Measurements from ENCODE around the gene ACBD4.
A peak's percentile ranks its signal among the peaks of the same experiment; 100 is the strongest.

Gene ACBD4

DNA sequence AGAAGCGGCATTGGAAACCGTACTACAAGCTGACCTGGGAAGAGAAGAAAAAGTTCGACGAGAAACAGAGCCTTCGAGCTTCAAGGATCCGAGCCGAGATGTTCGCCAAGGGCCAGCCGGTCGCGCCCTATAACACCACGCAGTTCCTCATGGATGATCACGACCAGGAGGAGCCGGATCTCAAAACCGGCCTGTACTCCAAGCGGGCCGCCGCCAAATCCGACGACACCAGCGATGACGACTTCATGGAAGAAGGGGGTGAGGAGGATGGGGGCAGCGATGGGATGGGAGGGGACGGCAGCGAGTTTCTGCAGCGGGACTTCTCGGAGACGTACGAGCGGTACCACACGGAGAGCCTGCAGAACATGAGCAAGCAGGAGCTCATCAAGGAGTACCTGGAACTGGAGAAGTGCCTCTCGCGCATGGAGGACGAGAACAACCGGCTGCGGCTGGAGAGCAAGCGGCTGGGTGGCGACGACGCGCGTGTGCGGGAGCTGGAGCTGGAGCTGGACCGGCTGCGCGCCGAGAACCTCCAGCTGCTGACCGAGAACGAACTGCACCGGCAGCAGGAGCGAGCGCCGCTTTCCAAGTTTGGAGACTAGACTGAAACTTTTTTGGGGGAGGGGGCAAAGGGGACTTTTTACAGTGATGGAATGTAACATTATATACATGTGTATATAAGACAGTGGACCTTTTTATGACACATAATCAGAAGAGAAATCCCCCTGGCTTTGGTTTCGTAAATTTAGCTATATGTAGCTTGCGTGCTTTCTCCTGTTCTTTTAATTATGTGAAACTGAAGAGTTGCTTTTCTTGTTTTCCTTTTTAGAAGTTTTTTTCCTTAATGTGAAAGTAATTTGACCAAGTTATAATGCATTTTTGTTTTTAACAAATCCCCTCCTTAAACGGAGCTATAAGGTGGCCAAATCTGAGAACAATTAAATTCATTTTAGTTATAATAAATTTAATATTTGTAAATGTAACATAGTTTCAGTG is 14.5 kb downstream of the ACBD4 start:
- H3K27ac ChIP-seq = peak overlapping the region; percentile 80

DNA sequence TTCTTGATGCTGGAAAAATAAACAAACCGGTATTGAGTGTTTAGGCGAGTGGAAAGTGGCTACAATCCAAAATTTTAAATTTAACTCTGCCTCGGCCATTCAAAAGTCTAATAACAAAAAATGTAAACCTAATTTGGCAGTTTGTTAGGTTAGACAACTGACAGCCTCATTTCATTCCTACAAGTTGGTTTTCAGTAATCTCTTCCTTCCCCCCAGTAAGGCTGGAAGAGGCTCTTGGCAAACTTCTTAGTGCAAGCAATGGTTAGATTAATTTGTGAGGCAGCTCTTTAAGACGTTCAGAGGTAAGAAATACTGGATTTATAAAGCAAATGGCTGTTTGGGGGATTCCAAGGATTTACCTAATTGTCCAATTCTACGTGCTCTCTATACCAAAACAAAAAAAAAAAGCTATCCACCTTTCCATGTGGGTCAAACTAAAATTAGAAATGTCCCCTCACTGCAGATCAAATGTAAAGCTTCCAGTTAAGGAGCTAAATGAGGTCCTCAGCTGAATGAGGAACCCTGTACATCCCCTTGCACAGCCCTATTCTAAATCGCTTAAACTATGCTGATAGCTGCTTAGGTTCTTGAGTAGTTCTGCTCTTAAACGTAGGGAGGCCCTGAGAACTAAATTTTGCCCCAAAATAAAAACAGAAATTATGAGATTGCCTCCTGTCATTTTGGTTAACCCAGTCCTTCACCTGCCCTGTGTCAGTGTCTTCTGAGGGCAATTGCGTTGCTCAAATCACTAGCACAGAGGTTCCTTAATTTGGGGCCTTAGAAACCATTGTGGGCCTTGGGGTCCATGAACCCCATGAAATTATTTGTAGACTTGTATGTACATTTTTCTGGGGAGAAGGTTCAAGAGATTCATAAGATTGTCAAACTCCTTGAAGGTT is 15.7 kb downstream of the ACBD4 start:
- no peak for DNase-seq
- H3K27me3 ChIP-seq (ENCODE audit: insufficient read depth, low read depth, severe bottlenecking) = no peaks in the 10 kb centered on the region
- H3K9me3 ChIP-seq (ENCODE audit: severe bottlenecking) = no peaks in the 10 kb centered on the region
- H3K36me3 ChIP-seq = no peaks in the 10 kb centered on the region
- 0 out of 2 replicates have a peak overlapping the region, but pooled peaks have one; percentile 57 for H3K4me3 ChIP-seq (ENCODE audit: low read depth, low read length)
- TF ChIP-seq, protein P1, sequence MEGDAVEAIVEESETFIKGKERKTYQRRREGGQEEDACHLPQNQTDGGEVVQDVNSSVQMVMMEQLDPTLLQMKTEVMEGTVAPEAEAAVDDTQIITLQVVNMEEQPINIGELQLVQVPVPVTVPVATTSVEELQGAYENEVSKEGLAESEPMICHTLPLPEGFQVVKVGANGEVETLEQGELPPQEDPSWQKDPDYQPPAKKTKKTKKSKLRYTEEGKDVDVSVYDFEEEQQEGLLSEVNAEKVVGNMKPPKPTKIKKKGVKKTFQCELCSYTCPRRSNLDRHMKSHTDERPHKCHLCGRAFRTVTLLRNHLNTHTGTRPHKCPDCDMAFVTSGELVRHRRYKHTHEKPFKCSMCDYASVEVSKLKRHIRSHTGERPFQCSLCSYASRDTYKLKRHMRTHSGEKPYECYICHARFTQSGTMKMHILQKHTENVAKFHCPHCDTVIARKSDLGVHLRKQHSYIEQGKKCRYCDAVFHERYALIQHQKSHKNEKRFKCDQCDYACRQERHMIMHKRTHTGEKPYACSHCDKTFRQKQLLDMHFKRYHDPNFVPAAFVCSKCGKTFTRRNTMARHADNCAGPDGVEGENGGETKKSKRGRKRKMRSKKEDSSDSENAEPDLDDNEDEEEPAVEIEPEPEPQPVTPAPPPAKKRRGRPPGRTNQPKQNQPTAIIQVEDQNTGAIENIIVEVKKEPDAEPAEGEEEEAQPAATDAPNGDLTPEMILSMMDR (IDR thresholded peaks at IDR 0.05; ENCODE audit: low read depth, low read length) = no peak
- no peak overlapping the region for H3K27ac ChIP-seq

More for the DNA sequence above, 14.5 kb downstream of the ACBD4 start:
- H3K4me3 ChIP-seq (ENCODE audit: low read depth, low read length) = peak overlapping the region; percentile 57
- TF ChIP-seq, protein P1 (IDR thresholded peaks at IDR 0.05; ENCODE audit: low read depth, low read length) = no peak
- H3K27me3 ChIP-seq (ENCODE audit: insufficient read depth, low read depth, severe bottlenecking) = no peaks in the 10 kb centered on the region
- peak; percentile 66 for DNase-seq
- no peaks in the 10 kb centered on the region for H3K36me3 ChIP-seq
- H3K9me3 ChIP-seq (ENCODE audit: severe bottlenecking) = no peaks in the 10 kb centered on the region

DNA sequence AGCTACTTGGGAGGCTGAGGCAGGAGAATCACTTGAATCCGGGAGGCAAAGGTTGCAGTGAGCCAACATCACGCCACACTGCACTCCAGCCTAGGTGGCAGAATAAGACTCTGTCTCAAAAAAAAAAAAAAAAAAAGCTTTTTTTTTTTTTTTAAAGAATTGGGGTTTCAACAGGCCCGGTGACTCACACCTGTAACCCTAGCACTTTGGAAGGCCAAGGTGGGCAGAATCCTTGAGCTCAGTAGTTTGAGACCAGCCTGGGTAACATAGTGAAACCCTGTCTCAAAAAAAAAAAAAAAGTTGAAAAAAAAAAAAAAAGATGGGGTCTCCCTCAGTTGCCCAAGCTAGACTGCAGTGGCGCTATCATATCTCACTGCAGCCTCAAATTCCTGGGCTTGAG is 19.5 kb downstream of the ACBD4 start:
- Histone ChIP-seq H3K36me3 (no peaks in the 10 kb centered on the region), H3K27ac (no peak overlapping the region), H3K4me3 (ENCODE audit: low read depth, low read length) (no peak overlapping the region), H3K9me3 (ENCODE audit: severe bottlenecking) (no peaks in the 10 kb centered on the region), H3K27me3 (ENCODE audit: insufficient read depth, low read depth, severe bottlenecking) (no peaks in the 10 kb centered on the region)
- TF ChIP-seq, protein P1 (IDR thresholded peaks at IDR 0.05; ENCODE audit: low read depth, low read length) = no peak
- DNase-seq = no peak

DNA sequence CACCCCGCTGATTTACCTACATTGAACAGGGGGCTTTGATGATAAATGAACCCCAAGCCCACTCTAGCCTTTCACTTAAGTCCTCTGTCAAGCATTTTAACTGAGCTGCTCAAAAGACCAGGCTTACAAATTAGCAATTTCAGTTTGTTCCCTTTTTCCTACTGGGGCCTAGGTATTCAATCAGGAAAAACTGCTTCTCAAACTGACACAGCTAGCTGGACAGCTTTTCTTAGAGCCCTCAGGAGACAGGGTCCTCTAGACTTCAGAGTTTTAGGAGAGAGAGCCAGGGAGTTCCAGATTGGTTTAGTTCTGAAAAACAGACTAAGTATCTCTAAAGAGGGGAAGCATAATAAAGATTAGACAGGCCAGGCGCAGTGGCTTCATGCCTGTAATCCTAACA is 20.0 kb downstream of the ACBD4 start:
- no peak overlapping the region for H3K4me3 ChIP-seq (ENCODE audit: low read depth, low read length)
- no peak overlapping the region for H3K27ac ChIP-seq
- no peaks in the 10 kb centered on the region for H3K9me3 ChIP-seq (ENCODE audit: severe bottlenecking)
- H3K36me3 ChIP-seq = no peaks in the 10 kb centered on the region
- no peaks in the 10 kb centered on the region for H3K27me3 ChIP-seq (ENCODE audit: insufficient read depth, low read depth, severe bottlenecking)
- no peak for DNase-seq
- TF ChIP-seq, protein P1 (IDR thresholded peaks at IDR 0.05; ENCODE audit: low read depth, low read length) = no peak

DNA sequence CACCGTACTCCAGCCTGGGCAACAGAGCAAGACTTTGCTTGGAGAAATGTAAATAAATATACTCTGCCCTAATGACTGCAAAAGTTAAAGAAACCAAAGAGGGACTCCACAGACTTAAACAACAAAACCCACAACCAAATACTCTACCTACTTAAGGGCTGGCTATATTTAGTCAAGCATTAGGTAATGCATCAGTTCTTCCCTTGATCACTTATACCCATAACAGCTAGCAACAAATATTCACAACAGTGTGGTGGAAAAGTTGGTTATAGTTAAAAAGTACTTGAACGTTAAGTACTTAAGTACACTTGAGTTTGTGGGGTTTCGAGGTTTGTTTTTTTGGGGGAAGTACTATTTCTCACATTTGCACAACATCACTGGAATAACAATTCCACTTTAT is 20.8 kb downstream of the ACBD4 start:
- H3K9me3 ChIP-seq (ENCODE audit: severe bottlenecking) = no peaks in the 10 kb centered on the region
- H3K36me3 ChIP-seq = peaks cover 4% of the 10 kb centered on the region
- TF ChIP-seq, protein P1 (IDR thresholded peaks at IDR 0.05; ENCODE audit: low read depth, low read length) = no peak
- H3K27me3 ChIP-seq (ENCODE audit: insufficient read depth, low read depth, severe bottlenecking) = no peaks in the 10 kb centered on the region
- DNase-seq = no peak
- H3K27ac ChIP-seq = no peak overlapping the region
- no peak overlapping the region for H3K4me3 ChIP-seq (ENCODE audit: low read depth, low read length)

Data from WERI-Rb-1 (cell line).